Vagina (tissue), 2 donors: Measurements from ENCODE around the gene GSTM4. TPM values are rescaled to one million over a fixed set of nuclear protein-coding genes. Genes with fewer than 3 reads are reported as not detected.

Source experiments
- DNase-seq, 2 donors: peaks; one replicate each; pipeline ENCODE4 v3.0.0-alpha.2; 2017; ENCODE audit errors: extremely low spot score in 2 of 2
- H3K27ac ChIP-seq: fragments of 200-600 bp; sonication (generic); one replicate; pipeline ENCODE4 v1.5.1; 2019
- H3K27me3 ChIP-seq: fragments of 200-600 bp; sonication (generic); one replicate; pipeline ENCODE4 v1.5.1; 2019
- H3K36me3 ChIP-seq, 2 donors: fragments of 200-600 bp; sonication (generic); one replicate each; pipeline ENCODE4 v1.5.1; 2017 to 2019
- H3K4me1 ChIP-seq: fragments of 200-600 bp; sonication (generic); one replicate; pipeline ENCODE4 v1.5.1; 2019
- H3K4me3 ChIP-seq, 2 donors: fragments of 200-600 bp; sonication (generic); 1 replicate in 1 of 2; 2 replicates in 1 of 2; pipeline ENCODE4 v1.5.1; 2016 to 2019
- H3K9me3 ChIP-seq: fragments of 200-600 bp; sonication (generic); one replicate; pipeline ENCODE4 v1.5.1; 2019
- CTCF ChIP-seq, 3 experiments: fragments of 450-650 bp in 2 of 3; fragments of 200-600 bp in 1 of 3; sonication (generic) in 1 of 3; IDR thresholded peaks; one replicate each; pipeline ENCODE4 v1.5.1; 2017 to 2019; ENCODE audit warnings: antibody characterized with exemption in 3 of 3, mild to moderate bottlenecking in 2 of 3, moderate library complexity in 2 of 3
- POLR2A ChIP-seq, 2 donors: fragments of 450-650 bp; IDR thresholded peaks; one replicate each; pipeline ENCODE4 v1.6.1; 2017; ENCODE audit warnings: antibody characterized with exemption in 2 of 2, mild to moderate bottlenecking in 2 of 2, moderate library complexity in 2 of 2
- POLR2AphosphoS5 ChIP-seq, 2 donors: sonication (generic); formaldehyde crosslinking; IDR thresholded peaks; one replicate each; pipeline ENCODE4 v1.9.0; 2017; ENCODE audit warnings: antibody characterized with exemption in 2 of 2, mild to moderate bottlenecking in 2 of 2, low read depth in 1 of 2; ENCODE audit not compliant: insufficient read depth in 1 of 2
- intact Hi-C: fragments of 100-400 bp; cut with DNase I; formaldehyde crosslinking; loops from one replicate; pipeline ENCODE4 v1.15.1; 2023
- total RNA-seq: library from RNA; depleted of rRNA; stranded (reverse); fragments of >200 nt; gene quantifications from one replicate; pipeline ENCODE4 v1.2.3, GENCODE V29; 2016

Gene GSTM4
- total RNA-seq, 1 donor from 2014 or later = 36.1 TPM

- peaks cover 51% of the 10 kb centered on the region for H3K4me1 ChIP-seq
- H3K36me3 ChIP-seq = peaks cover 0 to 51% of the 10 kb centered on the region in 2 donors
- TF ChIP-seq CTCF (IDR thresholded peaks at IDR 0.05) = no peak
- TF ChIP-seq POLR2AphosphoS5 (IDR thresholded peaks at IDR 0.05; ENCODE audit: insufficient read depth in 1 of 2, low read depth in 1 of 2) = no peak
- no peak for TF ChIP-seq POLR2A (IDR thresholded peaks at IDR 0.05)
- no peaks in the 10 kb centered on the region for H3K9me3 ChIP-seq
- DNase-seq = no peak
- H3K27ac ChIP-seq = no peak overlapping the region
- intact Hi-C loops = loop anchor here (10.0 kb wide), 1 partner anchor 83 kb away; the partner anchor contains the start of gene GNAI3
- H3K4me3 ChIP-seq = no peak overlapping the region
- no peaks in the 10 kb centered on the region for H3K27me3 ChIP-seq
These were observed 28.1 kb upstream of the GSTM4 start for GRCh38 chr1:109627692-109628399.

GRCh38 chr1:109628540-109629321, 27.2 kb upstream of the GSTM4 start:
- no peak for TF ChIP-seq CTCF (IDR thresholded peaks at IDR 0.05)
- no peak for TF ChIP-seq POLR2A (IDR thresholded peaks at IDR 0.05)
- TF ChIP-seq POLR2AphosphoS5 (IDR thresholded peaks at IDR 0.05; ENCODE audit: insufficient read depth in 1 of 2, low read depth in 1 of 2) = no peak
- no peak overlapping the region for H3K27ac ChIP-seq
- H3K36me3 ChIP-seq = peaks cover 0 to 51% of the 10 kb centered on the region in 2 donors
- DNase-seq = peak in 1 of 2 donors; percentile 89
- no peak overlapping the region for H3K4me3 ChIP-seq
- intact Hi-C loops = loop anchor here (10.0 kb wide), 1 partner anchor 84 kb away; the partner anchor contains the start of gene GNAI3
- no peaks in the 10 kb centered on the region for H3K9me3 ChIP-seq
- peaks cover 48% of the 10 kb centered on the region for H3K4me1 ChIP-seq
- no peaks in the 10 kb centered on the region for H3K27me3 ChIP-seq

GRCh38 chr1:109629372-109630030, 26.4 kb upstream of the GSTM4 start:
- H3K36me3 ChIP-seq = peaks cover 0 to 51% of the 10 kb centered on the region in 2 donors
- H3K27me3 ChIP-seq = no peaks in the 10 kb centered on the region
- peaks cover 41% of the 10 kb centered on the region for H3K4me1 ChIP-seq
- intact Hi-C loops = loop anchor here (10.0 kb wide), 2 partner anchors 85 to 355 kb away; partner anchors contain the start of genes AHCYL1 and GNAI3
- no peak overlapping the region for H3K27ac ChIP-seq
- TF ChIP-seq POLR2A (IDR thresholded peaks at IDR 0.05) = no peak
- TF ChIP-seq POLR2AphosphoS5 (IDR thresholded peaks at IDR 0.05; ENCODE audit: insufficient read depth in 1 of 2, low read depth in 1 of 2) = no peak
- TF ChIP-seq CTCF (IDR thresholded peaks at IDR 0.05) = no peak
- no peaks in the 10 kb centered on the region for H3K9me3 ChIP-seq
- peak in 1 of 2 donors; percentile 72 for DNase-seq
- no peak overlapping the region for H3K4me3 ChIP-seq

- TF ChIP-seq POLR2A (IDR thresholded peaks at IDR 0.05) (no peak), CTCF (IDR thresholded peaks at IDR 0.05) (peak in 1 of 3 experiments; percentile 26)
- intact Hi-C loops = loop anchor here (10.0 kb wide), 1 partner anchor 355 kb away; the partner anchor contains the start of gene AHCYL1
- Histone ChIP-seq H3K36me3 (peaks cover 0 to 51% of the 10 kb centered on the region in 2 donors), H3K27me3 (no peaks in the 10 kb centered on the region), H3K27ac (peak overlapping the region; percentile 80), H3K9me3 (no peaks in the 10 kb centered on the region), H3K4me1 (peaks cover 35% of the 10 kb centered on the region), H3K4me3 (no peak overlapping the region)
- peak; percentile 67 to 85 for DNase-seq
These were observed 25.6 kb upstream of the GSTM4 start for GRCh38 chr1:109630081-109630897.
